K562 (cell line): ENCODE data around the gene ST3GAL5. TPM values are rescaled to one million over a fixed set of nuclear protein-coding genes. Genes with fewer than 3 reads are reported as not detected.

Experiments used
- ATF2 ChIP-seq: sonication (generic); formaldehyde crosslinking; IDR thresholded peaks from 2 replicates; pipeline ENCODE4 v1.8.1; 2022; ENCODE audit warnings: missing genetic modification reagents
- ETS1 ChIP-seq: conservative IDR thresholded peaks from 2 replicates; pipeline ENCODE4 v1.6.1; 2011; ENCODE audit warnings: low read depth, mild to moderate bottlenecking, low read length; ENCODE audit not compliant: control insufficient read depth
- HDAC2 ChIP-seq: fragments of 450-650 bp; IDR thresholded peaks from 2 replicates; pipeline ENCODE4 v1.6.1; 2016; ENCODE audit warnings: mild to moderate bottlenecking
- HMGXB4 ChIP-seq: sonication (generic); formaldehyde crosslinking; IDR thresholded peaks from 2 replicates; pipeline ENCODE4 v1.8.1; 2023; ENCODE audit warnings: mild to moderate bottlenecking, missing genetic modification reagents
- RBM15 ChIP-seq: fragments of 200-400 bp; formaldehyde crosslinking; IDR thresholded peaks from 2 replicates; pipeline ENCODE4 v1.6.1; 2018; ENCODE audit warnings: mild to moderate bottlenecking, low read length, moderate library complexity; ENCODE audit not compliant: insufficient read depth
- REST ChIP-seq, 2 experiments: fragments of 450-650 bp; formaldehyde crosslinking in 1 of 2; IDR thresholded peaks; 2 replicates each; pipeline versions ENCODE4 v1.4.0 to v1.6.1; 2014 to 2020; ENCODE audit warnings: mild to moderate bottlenecking in 2 of 2, borderline replicate concordance in 1 of 2, low read depth in 1 of 2
- TRIM28 ChIP-seq: fragments of 450-650 bp; IDR thresholded peaks from 2 replicates; pipeline ENCODE4 v1.6.1; 2017
- ZHX1 ChIP-seq: fragments of 150-350 bp; conservative IDR thresholded peaks from 2 replicates; pipeline ENCODE4 v1.6.1; 2014; ENCODE audit warnings: low read length
- ZKSCAN1 ChIP-seq: fragments of 150-350 bp; IDR thresholded peaks from 2 replicates; pipeline ENCODE4 v1.6.1; 2016; ENCODE audit warnings: low read depth, low read length
- ZNF449 ChIP-seq: fragments of 250-450 bp; sonication (Bioruptor Pico); IDR thresholded peaks from 2 replicates; pipeline ENCODE4 v1.8.0; 2022; ENCODE audit warnings: moderate library complexity, mild to moderate bottlenecking, inconsistent platforms
- polyA plus RNA-seq, 8 experiments: library from polyadenylated mRNA; depleted of rRNA in 4 of 8; stranded (reverse) in 5 of 8; unstranded in 3 of 8; fragments of >200 nt; fragmentation: Nextera tagmentation in 2 of 8; fragmentation: Illumina TruSeq in 1 of 8; extraction: Ambion mirVana in 2 of 8; extraction: Trizol in 1 of 8; gene quantifications; 2 replicates each; pipeline versions ENCODE4 v1.2.1 to v1.2.3, GENCODE V29; 2011 to 2014; ENCODE audit warnings: inconsistent platforms in 1 of 8, missing spikeins in 1 of 8
- total RNA-seq, 7 experiments: library from RNA; depleted of rRNA in 6 of 7; stranded (reverse); fragments of >200 nt in 6 of 7; fragmentation: Illumina TruSeq in 2 of 7; extraction: Trizol in 2 of 7; gene quantifications; 2 replicates each; pipeline versions ENCODE4 v1.2.1 to v1.2.3, GENCODE V29; 2011 to 2021; ENCODE audit warnings: low replicate concordance in 1 of 7

ST3GAL5 gene
- total and polyA plus RNA-seq, 9 of the 15 experiments (the other 6 are each of a cell fraction or from before 2014, with no cell fraction given): 1.6 to 10.0 (median 4.2) TPM

GRCh38 chr2:85838641-85839040 lies 50.1 kb downstream of the ST3GAL5 start (continued):
- TF ChIP-seq RBM15 (no peak), ZKSCAN1 (no peak), ZHX1 (no peak), ATF2 (CRISPR knock-in tag) (no peak), ZNF449 (CRISPR knock-in tag) (no peak), REST (IDR thresholded peaks at IDR 0.05; ENCODE audit: borderline replicate concordance) (no peak), REST (CRISPR knock-in tag; IDR thresholded peaks at IDR 0.05; ENCODE audit: low read depth) (no peak), ETS1 (no peak), HDAC2 (no peak), HMGXB4 (no peak), TRIM28 (no peak)
